Cardiac muscle cell (in vitro differentiated cells and primary cell): ENCODE data around the gene C17orf67. TPM values are rescaled to one million over a fixed set of nuclear protein-coding genes. Genes with fewer than 3 reads are reported as not detected.

Experiments used
- DNase-seq, 2 donors: peaks; one replicate each; pipeline versions ENCODE4 v3.0.0 to v3.0.0-alpha.2; 2010 to 2017; ENCODE audit warnings: low read depth in 1 of 2, low spot score in 1 of 2
- H3K27ac ChIP-seq: fragments of 200-600 bp; sonication (generic); 2 replicates; pipeline ENCODE4 v1.5.1; 2016
- H3K27me3 ChIP-seq: fragments of 200-600 bp; sonication (generic); 2 replicates; pipeline ENCODE4 v1.6.0; 2016; ENCODE audit warnings: control low read depth
- H3K36me3 ChIP-seq: fragments of 200-600 bp; sonication (generic); 2 replicates; pipeline ENCODE4 v1.5.1; 2016; ENCODE audit warnings: control low read depth
- H3K4me1 ChIP-seq: fragments of 200-600 bp; sonication (generic); 2 replicates; pipeline ENCODE4 v1.8.1; 2017; ENCODE audit warnings: low read depth, mild to moderate bottlenecking, mixed run types
- H3K4me3 ChIP-seq: fragments of 200-600 bp; sonication (generic); 2 replicates; pipeline ENCODE4 v1.5.1; 2016; ENCODE audit warnings: mild to moderate bottlenecking
- H3K9me3 ChIP-seq: fragments of 200-600 bp; sonication (generic); 2 replicates; pipeline ENCODE4 v1.5.1; 2017; ENCODE audit warnings: low read depth, mild to moderate bottlenecking, control low read depth
- polyA plus RNA-seq: library from polyadenylated mRNA; unstranded; fragments of >200 nt; fragmentation: Nextera tagmentation; extraction: Ambion mirVana; gene quantifications from 2 replicates; pipeline ENCODE4 v1.2.1, GENCODE V29; 2016
- total RNA-seq: library from RNA; depleted of rRNA; stranded (reverse); fragments of >200 nt; gene quantifications from 2 replicates; pipeline ENCODE4 v1.2.3, GENCODE V29; 2016
- TF ChIP-seq, protein P1 (sequence below): IDR thresholded peaks from 2 replicates; pipeline ENCODE4 v1.5.1; 2012; ENCODE audit warnings: low read depth, mild to moderate bottlenecking, low read length

Gene C17orf67
- total and polyA plus RNA-seq, 2 experiments from 2014 or later, result 0.74 to 2.6 TPM

DNA sequence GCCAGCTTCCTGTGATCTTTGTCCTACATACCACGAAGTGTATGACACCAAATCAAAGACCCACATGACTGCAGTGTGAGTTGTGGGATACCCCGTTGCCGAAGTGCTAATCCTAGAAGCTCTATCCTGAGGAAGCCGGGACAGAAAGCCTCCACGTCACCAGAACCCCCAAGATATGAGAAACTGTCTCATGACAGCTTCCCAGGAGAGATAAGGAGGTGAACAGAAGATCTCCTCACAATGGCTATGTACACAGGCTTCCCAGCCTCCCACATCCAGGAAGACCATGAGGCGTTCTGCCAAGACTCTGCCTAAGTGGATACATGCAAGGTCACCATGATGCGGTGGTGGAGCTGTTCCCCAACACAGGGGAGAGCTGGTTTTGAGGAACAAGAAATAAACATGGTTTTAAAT is 43.1 kb upstream of the C17orf67 start:
- H3K27me3 ChIP-seq, result no peaks in the 10 kb centered on the region
- no peak overlapping the region for H3K4me3 ChIP-seq
- H3K27ac ChIP-seq, result no peak overlapping the region
- no peaks in the 10 kb centered on the region for H3K9me3 ChIP-seq
- no peaks in the 10 kb centered on the region for H3K4me1 ChIP-seq
- TF ChIP-seq, protein P1, sequence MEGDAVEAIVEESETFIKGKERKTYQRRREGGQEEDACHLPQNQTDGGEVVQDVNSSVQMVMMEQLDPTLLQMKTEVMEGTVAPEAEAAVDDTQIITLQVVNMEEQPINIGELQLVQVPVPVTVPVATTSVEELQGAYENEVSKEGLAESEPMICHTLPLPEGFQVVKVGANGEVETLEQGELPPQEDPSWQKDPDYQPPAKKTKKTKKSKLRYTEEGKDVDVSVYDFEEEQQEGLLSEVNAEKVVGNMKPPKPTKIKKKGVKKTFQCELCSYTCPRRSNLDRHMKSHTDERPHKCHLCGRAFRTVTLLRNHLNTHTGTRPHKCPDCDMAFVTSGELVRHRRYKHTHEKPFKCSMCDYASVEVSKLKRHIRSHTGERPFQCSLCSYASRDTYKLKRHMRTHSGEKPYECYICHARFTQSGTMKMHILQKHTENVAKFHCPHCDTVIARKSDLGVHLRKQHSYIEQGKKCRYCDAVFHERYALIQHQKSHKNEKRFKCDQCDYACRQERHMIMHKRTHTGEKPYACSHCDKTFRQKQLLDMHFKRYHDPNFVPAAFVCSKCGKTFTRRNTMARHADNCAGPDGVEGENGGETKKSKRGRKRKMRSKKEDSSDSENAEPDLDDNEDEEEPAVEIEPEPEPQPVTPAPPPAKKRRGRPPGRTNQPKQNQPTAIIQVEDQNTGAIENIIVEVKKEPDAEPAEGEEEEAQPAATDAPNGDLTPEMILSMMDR, result no peak
- peak in 1 of 2 donors; percentile 67 for DNase-seq
- H3K36me3 ChIP-seq, result no peaks in the 10 kb centered on the region

DNA sequence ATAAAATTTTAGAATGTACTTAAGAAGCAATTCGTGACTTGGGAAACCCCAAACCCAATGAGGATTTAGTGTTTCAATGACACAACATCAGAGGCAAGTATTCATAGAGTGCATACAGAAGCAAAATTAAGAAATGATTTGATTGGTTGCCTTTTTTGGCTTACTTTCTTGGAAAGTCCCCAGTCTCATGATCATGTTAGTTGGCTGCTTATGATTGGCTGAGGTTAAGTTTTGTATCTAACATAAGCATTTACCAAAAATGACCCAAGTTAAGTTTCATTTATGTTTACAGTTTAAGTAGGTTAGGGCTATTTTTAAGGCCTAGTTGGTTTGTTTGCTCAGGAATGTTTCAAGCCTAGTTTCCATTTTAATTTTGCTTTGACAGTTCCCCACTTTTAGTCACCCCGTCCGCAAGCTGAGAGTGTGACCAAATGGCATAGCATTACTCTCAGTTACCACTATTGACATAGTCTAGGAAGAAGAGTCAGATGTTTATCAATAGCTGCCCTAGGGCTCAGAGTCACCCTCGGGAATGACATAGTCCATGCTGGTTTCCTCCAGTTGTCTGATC is 36.4 kb upstream of the C17orf67 start:
- no peaks in the 10 kb centered on the region for H3K27me3 ChIP-seq
- no peaks in the 10 kb centered on the region for H3K4me1 ChIP-seq
- no peak for DNase-seq
- no peak overlapping the region for H3K4me3 ChIP-seq
- H3K9me3 ChIP-seq, result no peaks in the 10 kb centered on the region
- no peaks in the 10 kb centered on the region for H3K36me3 ChIP-seq
- no peak overlapping the region for H3K27ac ChIP-seq
- TF ChIP-seq, protein P1, result no peak

DNA sequence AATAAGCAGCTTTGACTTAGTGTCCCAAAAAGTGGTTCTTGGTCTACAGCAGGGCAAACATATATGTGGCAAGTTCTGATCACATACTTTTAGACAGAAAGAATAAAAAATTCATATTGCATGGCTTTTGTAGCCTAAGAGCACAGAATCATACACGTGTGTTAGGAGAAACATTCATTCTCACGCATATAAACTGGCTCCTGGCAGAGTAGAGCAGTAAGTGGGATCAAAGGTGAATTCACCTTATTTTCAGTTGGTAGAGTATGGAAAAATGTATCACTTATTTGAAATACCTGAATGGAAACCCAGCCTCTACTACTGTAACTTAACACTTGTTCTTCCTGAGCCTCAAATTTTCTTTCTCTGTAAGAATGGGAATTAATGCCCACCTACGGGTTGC is 35.0 kb upstream of the C17orf67 start:
- Histone ChIP-seq H3K9me3 (no peaks in the 10 kb centered on the region), H3K4me3 (no peak overlapping the region), H3K27ac (no peak overlapping the region), H3K36me3 (no peaks in the 10 kb centered on the region), H3K27me3 (no peaks in the 10 kb centered on the region), H3K4me1 (no peaks in the 10 kb centered on the region)
- DNase-seq, result no peak
- TF ChIP-seq, protein P1, result no peak

DNA sequence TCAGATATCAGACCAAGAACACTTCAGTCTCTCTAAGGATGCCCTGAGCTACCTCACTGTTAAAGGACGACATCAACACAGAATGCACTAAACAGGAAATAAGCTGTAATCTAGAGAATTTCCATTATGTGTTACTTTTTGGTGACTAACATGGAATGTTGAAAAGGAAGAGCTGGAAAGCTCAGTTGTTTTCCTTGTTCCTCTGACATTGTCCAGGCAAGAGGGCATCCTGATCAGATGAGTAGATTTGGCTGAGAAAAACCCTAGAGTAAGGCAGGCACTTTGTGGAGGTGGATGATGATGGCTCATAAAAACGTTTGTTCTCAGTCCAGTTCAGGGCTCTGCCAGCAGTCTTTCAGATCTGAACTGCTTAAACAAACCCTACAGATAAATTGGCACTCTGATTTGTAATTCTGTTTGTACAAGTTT is 34.2 kb upstream of the C17orf67 start:
- TF ChIP-seq, protein P1, result no peak
- DNase-seq, result peak in 1 of 2 donors; percentile 56
- peaks cover 4% of the 10 kb centered on the region for H3K4me1 ChIP-seq
- H3K27me3 ChIP-seq, result no peaks in the 10 kb centered on the region
- H3K36me3 ChIP-seq, result no peaks in the 10 kb centered on the region
- H3K4me3 ChIP-seq, result no peak overlapping the region
- H3K27ac ChIP-seq, result peak overlapping the region; percentile 57
- no peaks in the 10 kb centered on the region for H3K9me3 ChIP-seq

DNA sequence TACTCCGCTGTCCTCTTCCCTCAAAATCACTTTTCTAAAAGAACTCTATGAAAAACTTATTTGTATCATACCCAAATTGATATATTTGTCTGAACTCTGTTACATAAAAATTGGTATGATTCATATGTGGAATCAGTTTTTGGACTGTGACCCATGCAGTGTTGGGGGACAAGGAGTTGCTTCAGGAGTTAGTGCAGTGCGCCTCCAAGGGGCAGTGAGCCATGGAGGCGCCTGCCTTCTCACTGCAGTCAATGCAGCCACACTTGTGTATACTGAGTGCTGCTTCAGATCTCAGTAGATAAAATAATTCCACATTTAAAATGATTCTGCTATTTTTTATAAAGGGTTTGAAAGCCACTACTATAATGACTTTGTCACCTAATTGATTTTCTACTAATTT is 32.8 kb upstream of the C17orf67 start:
- peaks cover 4% of the 10 kb centered on the region for H3K4me1 ChIP-seq
- TF ChIP-seq, protein P1, result no peak
- no peaks in the 10 kb centered on the region for H3K27me3 ChIP-seq
- H3K36me3 ChIP-seq, result peaks cover 5% of the 10 kb centered on the region
- DNase-seq, result no peak
- no peak overlapping the region for H3K4me3 ChIP-seq
- no peaks in the 10 kb centered on the region for H3K9me3 ChIP-seq
- no peak overlapping the region for H3K27ac ChIP-seq
